Activated B cell treated with CpG ODN at 0.5 μM for 24 hours (primary cell): ENCODE measurements around the gene TNFSF4. TPM values are rescaled to one million over a fixed set of nuclear protein-coding genes. Genes with fewer than 3 reads are reported as not detected.

Source experiments
- ATAC-seq: fragments of 200-7000 bp; cut with Tn5 transposase; one replicate; pipeline ENCODE4 v1.10.0; 2021; ENCODE audit warnings: low read depth, mild to moderate bottlenecking, moderate library complexity
- CTCF ChIA-PET: fragments of 350-600 bp; sonication (Branson Sonifier 250); formaldehyde crosslinking; loops from one replicate; lab custom pipeline; 2021; ENCODE audit warnings: antibody characterized with exemption; lab: Charles Lee
- POLR2A ChIA-PET: fragments of 350-600 bp; sonication (Branson Sonifier 250); formaldehyde crosslinking; loops from one replicate; lab custom pipeline; 2021; ENCODE audit warnings: antibody characterized with exemption; lab: Charles Lee
- DNase-seq: peaks from one replicate; pipeline ENCODE4 v3.0.0; 2022
- H3K27ac Mint-ChIP-seq: one replicate; pipeline ENCODE4 v1.8.0; 2020; ENCODE audit warnings: mixed read lengths
- H3K27me3 Mint-ChIP-seq: one replicate; pipeline ENCODE4 v1.8.0; 2021; ENCODE audit warnings: mixed read lengths
- H3K36me3 Mint-ChIP-seq: one replicate; pipeline ENCODE4 v1.8.0; 2021; ENCODE audit warnings: low read depth, mixed read lengths
- H3K4me1 Mint-ChIP-seq: one replicate; pipeline ENCODE4 v1.8.0; 2021; ENCODE audit warnings: mixed read lengths
- H3K4me3 Mint-ChIP-seq: one replicate; pipeline ENCODE4 v1.8.0; 2020; ENCODE audit warnings: mild to moderate bottlenecking, mixed read lengths
- H3K9me3 Mint-ChIP-seq: one replicate; pipeline ENCODE4 v1.8.0; 2020; ENCODE audit warnings: mixed read lengths
- intact Hi-C: fragments of 100-400 bp; cut with micrococcal nuclease; formaldehyde crosslinking; loops from one replicate; pipeline ENCODE4 v1.15.1; 2024
- total RNA-seq: library from RNA; stranded (reverse); gene quantifications from 2 replicates; pipeline ENCODE4 v1.2.3, GENCODE V29; 2022
- TF ChIP-seq, protein P1 (sequence below): fragments of 200-600 bp; IDR thresholded peaks from one replicate; pipeline ENCODE4 v1.8.0; 2022; ENCODE audit warnings: antibody characterized with exemption, mild to moderate bottlenecking

TNFSF4 gene
- total RNA-seq, 1 donor from 2014 or later: 8.6 TPM

- Mint-ChIP-seq H3K9me3 (peaks cover 27% of the 10 kb centered on the region), H3K27ac (no peak overlapping the region), H3K27me3 (no peaks in the 10 kb centered on the region), H3K4me3 (no peak overlapping the region), H3K36me3 (peaks cover 9% of the 10 kb centered on the region), H3K4me1 (peaks cover 9% of the 10 kb centered on the region)
- CTCF ChIA-PET: no interaction called here
- POLR2A ChIA-PET: interaction anchor here (0.6 kb wide), 1 partner anchor 823 kb away, joined by 3 read pairs; no protein-coding TSS in a partner anchor
- no peak for DNase-seq
- ATAC-seq: no peak
- intact Hi-C loops: no loop called here
- TF ChIP-seq, protein P1, sequence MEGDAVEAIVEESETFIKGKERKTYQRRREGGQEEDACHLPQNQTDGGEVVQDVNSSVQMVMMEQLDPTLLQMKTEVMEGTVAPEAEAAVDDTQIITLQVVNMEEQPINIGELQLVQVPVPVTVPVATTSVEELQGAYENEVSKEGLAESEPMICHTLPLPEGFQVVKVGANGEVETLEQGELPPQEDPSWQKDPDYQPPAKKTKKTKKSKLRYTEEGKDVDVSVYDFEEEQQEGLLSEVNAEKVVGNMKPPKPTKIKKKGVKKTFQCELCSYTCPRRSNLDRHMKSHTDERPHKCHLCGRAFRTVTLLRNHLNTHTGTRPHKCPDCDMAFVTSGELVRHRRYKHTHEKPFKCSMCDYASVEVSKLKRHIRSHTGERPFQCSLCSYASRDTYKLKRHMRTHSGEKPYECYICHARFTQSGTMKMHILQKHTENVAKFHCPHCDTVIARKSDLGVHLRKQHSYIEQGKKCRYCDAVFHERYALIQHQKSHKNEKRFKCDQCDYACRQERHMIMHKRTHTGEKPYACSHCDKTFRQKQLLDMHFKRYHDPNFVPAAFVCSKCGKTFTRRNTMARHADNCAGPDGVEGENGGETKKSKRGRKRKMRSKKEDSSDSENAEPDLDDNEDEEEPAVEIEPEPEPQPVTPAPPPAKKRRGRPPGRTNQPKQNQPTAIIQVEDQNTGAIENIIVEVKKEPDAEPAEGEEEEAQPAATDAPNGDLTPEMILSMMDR: no peak
These were observed 36.0 kb downstream of the TNFSF4 start for GRCh38 chr1:173171152-173171551.

- Mint-ChIP-seq H3K27me3 (no peaks in the 10 kb centered on the region), H3K9me3 (peaks cover 23% of the 10 kb centered on the region), H3K4me3 (no peak overlapping the region), H3K36me3 (peaks cover 6% of the 10 kb centered on the region), H3K4me1 (no peaks in the 10 kb centered on the region), H3K27ac (no peak overlapping the region)
- intact Hi-C loops: no loop called here
- POLR2A ChIA-PET: no interaction called here
- DNase-seq: no peak
- CTCF ChIA-PET: no interaction called here
- TF ChIP-seq, protein P1: no peak
- ATAC-seq: no peak
These were observed 38.2 kb downstream of the TNFSF4 start for GRCh38 chr1:173168941-173169340.

GRCh38 chr1:173164686-173165085 lies 42.4 kb downstream of the TNFSF4 start:
- peaks cover 5% of the 10 kb centered on the region for H3K9me3 Mint-ChIP-seq
- DNase-seq (no peak), ATAC-seq (no peak)
- TF ChIP-seq, protein P1: no peak
- POLR2A ChIA-PET: no interaction called here
- no peaks in the 10 kb centered on the region for H3K4me1 Mint-ChIP-seq
- no peak overlapping the region for H3K4me3 Mint-ChIP-seq
- no peaks in the 10 kb centered on the region for H3K27me3 Mint-ChIP-seq
- H3K36me3 Mint-ChIP-seq: no peaks in the 10 kb centered on the region
- no peak overlapping the region for H3K27ac Mint-ChIP-seq
- CTCF ChIA-PET: no interaction called here
- intact Hi-C loops: no loop called here

DNA sequence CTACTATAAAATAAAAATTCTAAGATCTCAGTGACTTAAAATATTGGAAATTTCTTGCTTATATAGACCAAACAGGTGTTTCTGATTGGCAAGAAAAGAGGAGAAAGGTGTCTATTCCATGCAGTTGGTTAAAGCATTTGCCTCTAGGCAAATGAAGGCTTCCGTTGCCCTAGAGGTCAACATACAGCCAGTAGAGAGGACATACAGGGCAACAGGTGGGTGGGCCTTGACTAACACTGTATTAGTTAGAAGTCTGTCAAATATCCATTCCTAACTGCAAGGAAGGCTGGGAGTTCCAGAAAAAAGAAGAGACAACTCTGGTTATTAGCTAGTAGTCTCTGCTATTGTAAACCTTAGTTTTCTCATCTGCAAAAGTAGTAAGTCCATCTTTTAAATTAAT lies 43.0 kb downstream of the TNFSF4 start:
- no peak overlapping the region for H3K27ac Mint-ChIP-seq
- H3K27me3 Mint-ChIP-seq: no peaks in the 10 kb centered on the region
- ATAC-seq (no peak), DNase-seq (no peak)
- no peak overlapping the region for H3K4me3 Mint-ChIP-seq
- peaks cover 5% of the 10 kb centered on the region for H3K9me3 Mint-ChIP-seq
- POLR2A ChIA-PET: no interaction called here
- CTCF ChIA-PET: no interaction called here
- TF ChIP-seq, protein P1: no peak
- intact Hi-C loops: no loop called here
- no peaks in the 10 kb centered on the region for H3K36me3 Mint-ChIP-seq
- no peaks in the 10 kb centered on the region for H3K4me1 Mint-ChIP-seq

GRCh38 chr1:173163222-173163621 lies 43.9 kb downstream of the TNFSF4 start:
- ChIA-PET CTCF (no interaction called here), POLR2A (no interaction called here)
- peaks cover 3% of the 10 kb centered on the region for H3K9me3 Mint-ChIP-seq
- no peak overlapping the region for H3K27ac Mint-ChIP-seq
- intact Hi-C loops: no loop called here
- TF ChIP-seq, protein P1: no peak
- no peaks in the 10 kb centered on the region for H3K4me1 Mint-ChIP-seq
- no peak overlapping the region for H3K4me3 Mint-ChIP-seq
- H3K27me3 Mint-ChIP-seq: no peaks in the 10 kb centered on the region
- DNase-seq (no peak), ATAC-seq (no peak)
- no peaks in the 10 kb centered on the region for H3K36me3 Mint-ChIP-seq
